ENCODE results near the gene RAMP3.
A peak's percentile ranks its signal among the peaks of the same experiment; 100 is the strongest.
"Not testable (repeated sequence)": the region's sequence is repeated elsewhere in the genome, so short reads cannot be mapped to it uniquely, and the experiment has no call there.

RAMP3 gene

DNA sequence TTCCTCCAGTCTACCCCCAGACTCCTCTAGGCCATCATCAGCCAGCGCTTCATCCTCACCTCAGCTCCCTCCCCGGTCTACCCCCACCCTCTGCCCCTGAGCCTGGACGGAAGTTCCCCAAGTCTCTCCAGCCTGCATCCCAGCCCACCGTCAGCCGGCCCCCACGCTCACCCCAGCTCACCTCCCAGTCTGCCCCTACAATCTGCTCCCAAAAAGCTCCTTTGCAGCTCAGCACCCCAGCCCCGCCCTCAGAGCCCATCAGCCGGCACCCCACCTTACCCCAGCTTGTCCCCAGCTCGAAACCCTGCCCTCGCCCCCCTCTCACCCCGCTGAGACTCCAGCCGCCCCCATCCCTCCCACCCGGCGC, 322 bp upstream of the RAMP3 start:
- DNase-seq (ENCODE audit: low spot score), result no peak

DNA sequence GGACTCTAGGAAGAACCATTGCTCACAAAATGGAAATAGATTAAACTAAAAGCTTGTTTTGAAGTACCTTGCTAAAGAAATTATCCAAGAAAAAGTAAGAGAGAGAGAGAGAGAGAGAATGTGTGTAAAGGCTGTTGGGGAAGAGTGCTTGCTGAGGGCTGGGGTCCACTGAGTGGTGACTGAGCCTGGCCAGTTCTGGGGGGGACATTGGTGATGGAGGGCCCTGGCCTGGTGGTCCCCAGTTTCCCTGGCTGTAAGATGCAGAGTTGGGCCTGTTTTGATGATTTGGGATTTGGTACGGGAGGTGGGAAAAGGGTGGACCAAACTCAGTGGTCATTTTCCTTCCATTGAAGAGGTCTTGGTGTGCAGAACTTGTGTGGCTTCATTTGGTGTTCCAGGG, 880 bp downstream of the RAMP3 start:
- DNase-seq (ENCODE audit: low spot score), result no peak

DNA sequence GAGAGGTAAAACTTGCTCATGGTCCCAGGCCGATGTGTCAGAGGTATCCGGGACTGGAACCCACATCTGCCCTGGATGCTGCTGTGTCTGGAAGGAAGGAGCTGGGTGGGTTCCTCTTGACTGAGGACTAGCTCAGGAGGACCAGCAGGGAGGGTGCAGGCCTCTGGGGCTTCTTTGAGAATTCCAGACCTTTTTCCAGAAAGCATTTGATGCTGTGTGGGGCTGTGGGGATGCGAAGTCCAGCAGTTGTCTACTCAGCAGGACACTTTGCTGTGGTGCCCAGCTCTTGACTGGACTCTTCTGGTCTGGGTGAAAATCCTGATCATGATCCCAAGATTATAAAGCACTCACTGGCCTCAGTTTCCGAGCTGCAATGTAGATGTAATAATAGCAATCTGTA, 1.7 kb downstream of the RAMP3 start:
- DNase-seq (ENCODE audit: low spot score), result no peak

DNA sequence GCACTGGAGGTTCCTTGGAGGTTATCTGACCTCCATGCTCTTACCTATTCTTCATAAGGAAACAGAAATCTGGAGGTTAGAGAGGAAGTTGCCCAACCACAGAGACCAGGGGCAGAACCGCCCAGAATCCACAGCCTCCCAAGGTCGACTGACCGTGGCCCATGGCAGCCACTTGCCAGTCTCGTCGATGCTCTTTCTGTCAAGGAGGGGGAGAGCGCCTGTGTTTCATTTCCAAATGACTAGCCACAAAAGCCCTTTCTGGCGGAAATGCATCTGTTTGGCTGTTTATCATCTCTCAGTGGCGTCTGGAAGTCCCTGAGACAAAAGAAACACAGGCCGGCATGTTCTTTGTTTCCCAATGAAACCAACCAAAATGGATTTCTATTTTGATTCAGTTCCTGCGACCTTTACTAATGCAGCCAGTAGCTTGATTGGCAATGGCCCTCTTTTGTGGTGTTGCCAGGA, 2.9 kb downstream of the RAMP3 start:
- DNase-seq (ENCODE audit: low spot score), result no peak

DNA sequence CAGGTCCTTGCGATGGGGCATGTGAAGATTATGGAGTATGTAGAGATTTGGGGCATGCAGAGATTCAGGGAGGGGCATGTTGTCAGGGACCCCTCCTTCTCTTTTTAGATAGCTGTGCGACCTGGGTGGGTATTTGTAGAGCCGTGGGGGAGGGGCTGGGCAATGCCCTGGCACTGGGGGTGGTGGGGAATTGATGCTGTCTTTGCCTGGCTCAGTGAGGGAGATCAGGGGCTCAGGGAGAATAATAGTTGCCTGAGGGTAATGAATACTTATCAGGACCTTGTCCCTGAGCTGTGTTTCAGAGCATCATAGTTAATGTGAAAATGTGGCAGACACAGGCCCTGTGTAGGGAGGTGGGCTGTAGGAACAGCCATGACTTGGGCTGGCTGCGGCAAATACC, 3.5 kb downstream of the RAMP3 start:
- DNase-seq (ENCODE audit: low spot score), result no peak

DNA sequence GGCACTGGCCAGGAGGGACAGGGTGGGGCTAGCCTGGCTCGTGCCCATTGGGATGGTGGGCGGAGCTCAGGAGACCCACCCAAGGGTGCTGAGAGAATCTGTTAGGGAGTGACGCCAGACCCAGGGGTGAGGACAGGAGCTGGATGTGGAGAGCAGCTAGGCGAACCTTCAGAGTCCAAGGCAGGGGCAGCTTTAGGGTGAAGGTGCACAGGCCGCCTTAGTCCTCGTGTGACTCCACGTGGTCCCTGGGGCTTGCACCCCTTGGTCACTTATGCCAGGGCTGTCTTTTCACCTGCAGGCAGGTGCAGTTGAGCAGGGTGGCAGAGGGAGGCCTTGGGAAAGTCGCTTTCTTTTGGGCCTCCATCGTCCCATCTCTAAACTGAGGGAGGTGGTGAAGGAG, 4.3 kb downstream of the RAMP3 start:
- DNase-seq (ENCODE audit: low spot score), result no peak

DNA sequence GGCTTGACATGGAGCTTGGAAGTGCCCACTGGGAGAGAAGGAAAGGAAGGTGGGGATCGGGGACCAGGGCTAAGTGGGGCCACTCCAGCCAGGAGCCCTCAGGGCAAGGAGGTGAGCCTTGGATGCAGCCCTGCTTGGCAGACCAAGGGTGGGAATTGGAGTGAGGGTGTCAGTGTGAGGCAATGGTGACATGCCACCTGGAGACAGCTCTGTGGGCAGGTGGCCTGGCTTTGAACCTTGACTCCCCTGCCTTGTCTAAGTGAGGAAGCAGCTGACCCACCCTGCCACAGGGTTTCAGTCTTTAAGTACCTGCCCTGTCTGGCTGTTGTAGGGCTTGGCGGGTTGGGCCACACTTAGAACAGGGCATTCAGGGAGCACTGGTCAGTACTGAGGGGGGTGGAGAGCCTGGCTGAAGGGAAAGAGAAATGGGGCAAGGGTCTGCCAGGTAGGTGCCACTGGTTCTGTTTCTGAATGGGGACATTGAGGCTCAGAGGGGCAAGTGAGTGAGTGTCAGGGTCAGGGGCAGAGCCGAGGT, 4.8 kb downstream of the RAMP3 start:
- no peak for DNase-seq (ENCODE audit: low spot score)

DNA sequence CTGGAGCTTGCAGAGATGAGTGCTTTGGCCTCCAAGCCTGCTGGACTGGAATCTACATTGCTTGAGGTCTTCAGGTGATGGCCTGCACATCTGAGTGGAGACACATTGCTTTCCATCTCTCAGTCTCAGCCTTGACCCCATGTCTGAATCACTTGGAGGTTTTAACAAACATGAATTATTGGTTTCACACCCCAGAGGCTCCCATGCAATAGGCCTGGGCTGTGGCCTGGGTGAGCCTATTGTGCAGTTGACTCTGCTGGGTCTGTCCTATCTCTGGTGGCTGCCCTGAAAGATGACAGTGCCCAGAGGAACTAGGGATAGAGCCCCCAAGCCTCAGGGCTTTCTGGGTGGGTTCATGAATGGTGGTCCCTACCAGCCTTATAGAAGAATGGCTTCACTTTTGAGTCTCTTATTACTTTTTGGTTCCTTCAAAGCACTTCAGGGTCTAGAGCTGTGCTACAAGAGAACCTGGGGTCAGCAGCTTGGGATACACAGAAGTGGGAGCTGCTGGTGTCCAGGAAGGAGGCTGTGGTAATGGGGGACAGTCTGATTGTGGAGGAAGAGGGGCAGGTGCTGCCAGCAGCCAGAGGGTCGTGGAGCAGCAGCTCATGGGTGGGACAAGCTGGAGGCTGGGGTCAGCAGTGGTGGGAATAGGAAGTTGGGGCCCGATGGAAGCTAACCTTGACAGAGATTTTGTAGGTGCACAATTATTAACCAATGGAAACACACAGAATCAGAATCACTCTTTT, 5.5 kb downstream of the RAMP3 start:
- DNase-seq (ENCODE audit: low spot score), result no peak

DNA sequence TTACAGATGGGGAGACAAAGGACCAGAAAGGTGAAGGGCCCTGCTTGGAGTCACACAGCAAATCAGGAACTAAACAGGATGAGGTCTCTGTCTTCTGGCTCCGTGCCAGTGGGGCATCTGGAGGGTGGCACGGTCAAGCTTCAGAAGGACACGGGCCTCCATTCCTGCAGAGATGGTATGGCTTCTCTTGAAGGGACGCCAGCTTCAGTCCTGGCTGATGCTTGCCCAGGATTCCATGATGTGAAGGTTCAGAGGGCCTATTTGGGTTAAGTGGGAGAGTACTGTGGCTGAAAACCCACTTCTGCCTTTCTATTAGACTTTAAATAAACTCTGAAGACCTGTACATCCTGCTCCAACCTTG, 6.1 kb downstream of the RAMP3 start:
- DNase-seq (ENCODE audit: low spot score), result no peak

DNA sequence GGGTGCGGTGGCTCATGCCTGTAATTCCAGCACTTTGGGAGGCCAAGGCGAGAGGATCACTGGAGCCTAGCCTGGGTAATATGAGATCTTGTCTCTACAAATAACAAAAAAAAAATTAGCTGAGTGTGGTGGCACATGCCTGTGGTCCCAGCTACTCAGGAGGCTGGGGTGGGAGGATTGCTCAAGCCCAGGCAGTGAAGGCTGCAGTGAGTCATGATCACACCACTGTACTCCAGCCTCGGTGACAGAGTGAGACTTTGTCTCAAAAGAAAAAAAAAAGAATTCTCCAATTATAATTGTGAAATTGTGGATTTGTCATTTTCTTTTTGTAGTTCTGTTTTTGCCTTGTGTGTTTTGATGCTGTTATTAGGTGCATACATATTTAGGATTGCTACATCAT, 6.7 kb downstream of the RAMP3 start:
- DNase-seq (ENCODE audit: low spot score), result not testable (repeated sequence)

DNA sequence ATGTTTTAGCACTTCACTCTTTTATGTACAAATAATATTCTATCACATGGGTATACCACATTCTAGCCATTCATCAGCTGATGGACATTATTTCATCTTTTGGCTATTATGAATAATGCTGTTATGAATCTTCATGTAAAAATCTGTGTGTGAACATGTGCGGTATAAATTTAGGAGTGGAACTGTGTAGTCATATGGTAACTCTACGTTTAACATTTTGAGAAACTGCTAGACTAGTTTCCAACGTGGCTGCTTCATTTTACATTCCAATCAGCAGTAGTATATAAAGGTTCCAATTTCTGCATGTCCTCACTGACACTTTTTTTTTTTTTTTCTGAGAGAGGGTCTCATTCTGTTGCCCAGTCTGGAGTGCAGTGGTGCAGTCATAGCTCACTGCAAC, 8.3 kb downstream of the RAMP3 start:
- no peak for DNase-seq (ENCODE audit: low spot score)

DNA sequence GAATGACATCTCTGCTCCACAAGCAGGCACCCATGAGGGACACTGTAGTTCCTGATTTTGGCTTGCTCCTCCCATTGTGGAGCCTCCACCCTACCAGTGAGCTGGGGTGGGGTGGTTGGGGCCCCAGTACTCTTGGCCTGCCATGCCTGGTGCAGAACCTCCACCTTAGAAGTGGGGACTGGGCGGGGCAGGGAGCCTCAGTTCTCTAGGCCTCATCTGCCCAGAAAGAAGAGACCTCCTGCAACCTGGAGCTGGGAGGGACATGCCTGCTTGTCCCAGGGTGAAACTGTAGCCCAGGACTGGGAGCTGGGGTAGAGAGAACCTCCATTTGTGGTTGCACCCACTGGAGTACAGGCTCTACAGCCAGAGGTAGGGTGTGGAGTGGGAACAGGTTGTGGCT, 14.4 kb downstream of the RAMP3 start:
- no peak for DNase-seq (ENCODE audit: low spot score)

DNA sequence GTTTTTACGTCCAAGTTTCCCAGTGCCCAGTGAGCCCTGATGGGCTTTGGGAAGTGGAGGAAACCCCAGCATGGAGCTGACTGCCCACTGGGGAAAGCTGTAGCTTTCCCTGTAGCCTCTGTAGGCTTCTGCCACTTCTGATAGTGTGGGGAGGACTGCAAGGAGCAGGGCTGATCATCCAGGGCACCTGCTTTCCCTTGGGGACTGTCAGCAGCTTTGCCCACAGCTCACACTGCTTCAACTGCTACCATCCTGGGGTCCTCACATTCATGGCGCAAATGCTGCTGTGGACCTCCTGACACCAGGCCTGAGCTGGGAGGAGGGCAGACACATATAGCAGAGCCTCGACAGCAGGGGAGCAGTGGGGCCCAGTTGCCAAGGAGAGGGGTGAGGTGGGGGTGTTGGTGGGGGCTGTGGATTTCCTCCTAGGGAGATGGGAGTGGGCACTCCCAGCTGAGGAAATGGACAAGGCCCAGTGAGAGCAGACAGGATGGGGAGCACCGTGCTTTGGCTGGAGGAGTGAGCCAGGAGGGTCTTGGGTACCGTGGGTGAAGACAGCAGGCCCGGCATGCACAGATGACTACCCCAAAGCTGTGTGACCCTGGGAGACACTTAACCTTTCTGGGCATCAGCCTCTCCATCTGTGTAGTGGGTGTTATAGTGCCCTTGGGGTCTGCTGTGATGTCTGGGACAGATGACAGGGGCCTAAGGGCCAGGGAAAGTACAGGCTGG, 16.2 kb downstream of the RAMP3 start:
- DNase-seq (ENCODE audit: low spot score), result no peak

DNA sequence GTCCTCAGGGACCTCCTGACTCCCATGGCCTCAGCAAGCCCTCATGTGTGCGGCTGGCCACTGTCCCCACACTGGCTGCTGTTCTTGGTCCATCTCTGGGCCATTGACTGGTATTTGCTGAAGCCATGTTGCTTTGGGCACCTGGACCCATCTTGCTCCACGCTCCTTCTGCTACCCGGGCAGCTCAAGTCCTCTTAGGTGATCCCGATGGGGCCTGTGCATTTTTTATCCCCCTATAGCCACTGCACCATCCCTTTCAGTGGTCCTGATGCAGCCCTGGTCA, 16.7 kb downstream of the RAMP3 start:
- DNase-seq (ENCODE audit: low spot score), result no peak

DNA sequence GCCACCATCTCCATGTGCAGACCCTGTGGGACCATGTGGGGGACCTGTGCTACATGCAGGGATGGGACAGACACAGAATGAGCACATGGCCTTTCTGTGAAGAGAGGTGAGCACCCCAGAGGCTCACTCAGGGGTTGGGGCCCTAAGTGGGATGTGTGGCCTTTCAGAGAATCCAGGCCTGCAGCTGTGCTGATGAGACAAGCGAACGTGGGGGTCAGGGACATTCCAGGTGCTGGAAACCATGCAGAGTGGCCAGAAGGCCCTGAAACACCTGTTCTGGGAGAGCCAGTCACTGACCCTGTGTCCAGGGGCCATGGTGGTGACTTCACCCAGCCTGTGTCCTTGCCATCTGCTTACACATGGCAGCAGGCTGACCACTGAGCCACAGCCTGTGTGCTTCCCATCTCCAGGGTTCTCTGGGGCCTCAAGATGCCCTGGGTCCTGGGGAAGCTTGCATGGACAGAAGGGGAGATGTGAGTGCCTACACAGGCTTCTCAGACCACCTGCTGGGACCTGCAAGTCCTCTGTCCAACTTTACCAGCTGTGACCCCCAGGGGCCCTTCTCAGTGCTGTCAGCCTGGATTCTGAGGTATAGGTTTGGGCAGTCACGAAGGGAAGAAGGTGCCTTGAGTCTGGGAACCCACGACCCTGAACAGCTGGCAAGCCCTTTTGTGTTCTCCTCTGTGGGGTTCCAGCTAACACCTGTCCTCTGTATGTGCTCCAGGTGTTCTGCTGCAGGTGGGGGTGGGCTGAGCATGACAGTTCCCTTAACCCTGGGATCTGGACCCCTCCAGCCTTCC, 17.6 kb downstream of the RAMP3 start:
- no peak for DNase-seq (ENCODE audit: low spot score)

DNA sequence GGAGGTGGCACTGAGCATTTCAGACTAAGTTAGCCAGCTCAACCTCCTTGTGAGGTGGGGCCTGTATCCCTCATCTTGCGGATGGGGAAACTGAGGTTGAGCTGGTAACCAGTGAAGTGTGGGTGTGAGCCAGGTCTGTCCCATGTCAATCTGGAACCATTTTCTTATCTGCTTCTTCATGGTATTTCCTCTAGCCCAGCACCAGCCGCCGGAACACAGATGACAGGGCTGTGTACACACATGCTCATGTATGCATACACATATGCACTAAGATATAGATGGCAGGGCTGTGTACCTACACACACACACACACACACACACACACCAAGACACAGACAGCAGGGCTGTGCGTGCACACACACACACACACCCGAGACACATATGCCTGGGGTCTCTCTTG, 18.5 kb downstream of the RAMP3 start:
- no peak for DNase-seq (ENCODE audit: low spot score)

DNA sequence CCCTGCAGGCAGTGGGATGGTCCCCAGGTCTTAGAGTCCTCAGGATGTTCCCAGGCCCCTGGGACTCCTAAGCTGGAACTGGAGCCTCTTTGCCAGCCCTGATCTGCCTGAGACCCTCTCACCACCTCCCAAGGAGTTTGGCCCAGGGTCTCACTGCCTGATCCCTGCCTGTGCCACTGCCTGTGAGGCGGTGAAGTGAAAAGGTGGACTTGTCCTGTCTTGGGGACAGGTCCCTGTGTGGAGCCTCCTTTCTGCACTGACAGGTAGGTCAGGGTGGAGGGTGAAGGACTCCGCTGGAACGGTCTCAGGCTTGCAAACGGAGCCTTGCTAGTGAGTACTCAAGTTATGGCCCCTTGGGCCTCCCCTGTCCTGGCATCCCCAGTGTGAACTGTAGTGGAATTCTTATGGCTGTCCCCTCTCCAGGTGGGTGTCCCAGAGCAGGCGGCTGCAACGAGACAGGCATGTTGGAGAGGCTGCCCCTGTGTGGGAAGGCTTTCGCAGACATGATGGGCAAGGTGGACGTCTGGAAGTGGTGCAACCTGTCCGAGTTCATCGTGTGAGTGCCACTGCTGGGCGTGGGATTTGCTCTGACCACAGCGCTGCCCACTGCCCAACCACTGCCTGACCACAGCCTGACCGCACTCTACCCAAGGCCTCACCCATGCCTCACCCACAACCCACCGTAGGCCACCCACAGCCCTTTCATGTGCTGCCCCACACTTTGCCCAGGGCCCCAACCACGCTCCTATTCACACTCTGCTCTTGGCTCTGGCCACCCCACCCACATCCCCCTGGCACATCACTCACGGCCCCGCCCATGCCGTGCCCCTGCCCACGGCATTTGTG, 19.5 kb downstream of the RAMP3 start:
- no peak for DNase-seq (ENCODE audit: low spot score)

DNA sequence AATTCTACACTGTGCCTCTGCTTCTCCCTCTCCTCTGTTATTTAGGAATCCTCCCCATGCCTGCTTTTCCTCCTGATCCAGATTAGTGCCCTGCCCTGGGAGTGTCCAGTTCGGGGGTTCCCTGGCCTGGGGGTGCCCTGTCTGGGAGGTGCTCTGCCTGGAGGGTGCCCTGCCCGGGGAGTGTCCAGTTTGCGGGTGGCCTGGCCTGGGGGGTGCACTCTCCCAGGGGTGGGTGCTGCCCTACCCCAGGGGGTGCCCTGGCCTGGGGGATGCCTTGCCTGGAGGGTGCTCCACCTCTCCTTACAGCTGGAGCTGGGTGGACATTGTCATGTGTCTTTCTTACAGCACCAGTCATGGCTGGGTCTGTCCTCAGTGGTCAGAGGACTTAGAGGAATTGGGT, 20.2 kb downstream of the RAMP3 start:
- DNase-seq (ENCODE audit: low spot score), result no peak

DNA sequence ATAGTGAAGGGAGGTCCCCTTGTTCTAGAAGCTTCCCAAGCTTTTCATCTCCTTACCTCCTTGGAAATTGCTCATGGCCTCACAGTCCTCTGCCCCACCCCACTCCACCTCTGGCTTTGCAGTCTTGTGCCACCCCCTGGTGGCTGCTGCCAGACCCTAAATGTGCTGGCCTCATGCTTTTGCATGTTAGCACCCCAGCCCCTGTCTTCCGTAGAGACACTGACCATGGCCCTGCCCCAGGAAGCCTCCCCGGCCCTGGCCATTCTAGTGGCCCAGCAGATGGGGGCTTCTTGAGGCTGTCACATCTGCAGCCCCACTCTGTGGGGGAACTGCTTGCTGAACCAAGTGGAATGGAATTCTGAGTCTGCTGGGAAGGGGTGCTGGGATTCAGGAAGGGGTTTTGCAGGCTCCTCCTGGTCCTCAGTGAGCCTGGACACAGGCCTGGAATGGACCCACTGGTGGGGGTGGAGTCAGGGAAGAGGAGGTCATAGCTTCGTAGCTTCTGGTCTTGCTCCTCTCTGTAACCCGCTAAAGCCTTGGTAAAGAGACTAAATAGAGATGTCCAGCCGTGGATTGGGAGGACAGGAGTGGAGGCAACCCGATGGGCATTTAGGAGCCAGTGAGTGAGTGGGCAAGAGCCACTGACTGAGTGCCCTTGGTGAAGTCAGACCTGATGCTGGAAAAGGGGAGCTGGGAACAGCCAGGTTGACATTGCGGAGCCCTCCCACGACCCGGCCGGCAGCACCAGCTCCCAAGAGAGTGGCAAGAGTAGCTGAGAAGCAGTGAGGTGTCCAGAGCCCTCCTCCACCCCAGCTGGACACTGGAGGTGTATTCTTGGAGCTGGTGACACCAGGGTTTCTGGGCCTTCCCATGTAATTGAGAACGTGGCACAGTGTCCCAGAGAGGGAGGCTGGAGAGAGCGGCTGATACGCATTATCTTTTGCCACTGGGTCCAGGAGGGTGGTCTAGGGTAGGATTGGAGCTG, 20.9 kb downstream of the RAMP3 start:
- peak; percentile 50 for DNase-seq (ENCODE audit: low spot score)

DNA sequence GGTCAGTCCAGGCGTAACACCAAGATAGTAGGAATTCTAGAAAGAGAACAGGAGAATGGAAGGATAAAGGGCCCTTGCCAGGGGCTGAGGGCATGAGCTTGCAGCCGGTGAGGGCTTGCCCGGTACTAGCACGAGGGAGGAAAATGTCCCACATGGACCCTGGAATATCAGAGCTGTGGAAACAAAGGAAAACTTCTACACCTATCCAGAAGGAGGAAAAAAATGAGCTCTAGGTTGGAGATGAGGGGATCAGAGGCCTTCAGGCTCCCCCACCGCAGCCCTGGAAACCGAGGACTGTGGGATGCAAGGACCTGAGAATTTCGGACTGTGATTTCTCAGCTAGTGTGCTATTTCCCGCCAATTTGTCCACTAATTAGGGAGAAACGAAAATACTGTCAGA, 22.1 kb downstream of the RAMP3 start:
- DNase-seq (ENCODE audit: low spot score), result no peak

Measured in NAMALWA (cell line).